Measurements from ENCODE around the gene SLX9. TPM values are rescaled to one million over a fixed set of nuclear protein-coding genes. Genes with fewer than 3 reads are reported as not detected.

Gene SLX9
- total RNA-seq, 1 experiment from 2014 or later: 80.1 TPM

DNA sequence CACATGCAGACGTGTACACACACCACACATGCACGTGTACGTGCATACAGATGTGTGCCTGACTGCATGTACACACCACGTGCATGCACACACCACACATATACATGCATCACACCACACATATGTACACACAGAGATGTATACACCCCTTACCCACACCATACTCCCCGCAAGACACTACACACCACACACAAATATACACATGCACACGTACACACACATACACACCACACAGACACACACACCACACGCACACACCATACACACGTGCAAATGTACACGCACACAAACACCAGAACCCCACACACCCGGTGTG lies 28.8 kb upstream of the SLX9 start:
- BruUV-seq (replicated peaks): no TSS peak
- Histone ChIP-seq H3K4me3 (ENCODE audit: low read length) (no peak overlapping the region), H3F3A (ENCODE audit: low read length, unreplicated experiment) (peaks cover 6% of the 10 kb centered on the region), H3K79me2 (ENCODE audit: low read length) (peaks cover 18% of the 10 kb centered on the region), H3K36me3 (ENCODE audit: low read depth, low read length) (no peaks in the 10 kb centered on the region), H3K9me2 (replicated peaks; ENCODE audit: low read length) (no peaks in the 10 kb centered on the region), H3K27me3 (ENCODE audit: low read length) (no peaks in the 10 kb centered on the region), H2AFZ (ENCODE audit: low read length) (peak overlapping the region; percentile 42; the same call in 1 of the 2 replicates), H4K20me1 (ENCODE audit: low read length) (no peaks in the 10 kb centered on the region), H3K4me2 (ENCODE audit: low read length) (peak overlapping the region; percentile 50), H3K9ac (ENCODE audit: low read length) (peak overlapping the region; percentile 16), H3K27ac (ENCODE audit: low read length) (peak overlapping the region; percentile 76), H3K4me1 (ENCODE audit: insufficient read depth, low read length) (peaks cover 59% of the 10 kb centered on the region), H3K9me3 (ENCODE audit: low read length) (no peaks in the 10 kb centered on the region)
- CTCF ChIA-PET: interaction anchor here (0.6 kb wide), 1 partner anchor 110 kb away, joined by 3 read pairs; no protein-coding TSS in a partner anchor
- intact Hi-C loops (cut with micrococcal nuclease): loop anchor here (1.0 to 5.0 kb wide), 2 partner anchors 34 to 111 kb away; no protein-coding TSS in a partner anchor
- DNase-seq (no peak), ATAC-seq (no peak)
- POLR2A ChIA-PET (ENCODE audit: unreplicated experiment): interaction anchor here (0.5 to 0.6 kb wide), 2 partner anchors 16 to 22 kb away, joined by 4 to 6 read pairs; no protein-coding TSS in a partner anchor
- TF ChIP-seq, protein P1, sequence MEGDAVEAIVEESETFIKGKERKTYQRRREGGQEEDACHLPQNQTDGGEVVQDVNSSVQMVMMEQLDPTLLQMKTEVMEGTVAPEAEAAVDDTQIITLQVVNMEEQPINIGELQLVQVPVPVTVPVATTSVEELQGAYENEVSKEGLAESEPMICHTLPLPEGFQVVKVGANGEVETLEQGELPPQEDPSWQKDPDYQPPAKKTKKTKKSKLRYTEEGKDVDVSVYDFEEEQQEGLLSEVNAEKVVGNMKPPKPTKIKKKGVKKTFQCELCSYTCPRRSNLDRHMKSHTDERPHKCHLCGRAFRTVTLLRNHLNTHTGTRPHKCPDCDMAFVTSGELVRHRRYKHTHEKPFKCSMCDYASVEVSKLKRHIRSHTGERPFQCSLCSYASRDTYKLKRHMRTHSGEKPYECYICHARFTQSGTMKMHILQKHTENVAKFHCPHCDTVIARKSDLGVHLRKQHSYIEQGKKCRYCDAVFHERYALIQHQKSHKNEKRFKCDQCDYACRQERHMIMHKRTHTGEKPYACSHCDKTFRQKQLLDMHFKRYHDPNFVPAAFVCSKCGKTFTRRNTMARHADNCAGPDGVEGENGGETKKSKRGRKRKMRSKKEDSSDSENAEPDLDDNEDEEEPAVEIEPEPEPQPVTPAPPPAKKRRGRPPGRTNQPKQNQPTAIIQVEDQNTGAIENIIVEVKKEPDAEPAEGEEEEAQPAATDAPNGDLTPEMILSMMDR (conservative IDR thresholded peaks at IDR 0.05; ENCODE audit: low read depth, low read length): no peak
- TF ChIP-seq EZH2phosphoT487 (IDR thresholded peaks at IDR 0.05; ENCODE audit: borderline replicate concordance, low read length): no peak
- TF ChIP-seq EZH2 (IDR thresholded peaks at IDR 0.05; ENCODE audit: low read length, unreplicated experiment): no peak

DNA sequence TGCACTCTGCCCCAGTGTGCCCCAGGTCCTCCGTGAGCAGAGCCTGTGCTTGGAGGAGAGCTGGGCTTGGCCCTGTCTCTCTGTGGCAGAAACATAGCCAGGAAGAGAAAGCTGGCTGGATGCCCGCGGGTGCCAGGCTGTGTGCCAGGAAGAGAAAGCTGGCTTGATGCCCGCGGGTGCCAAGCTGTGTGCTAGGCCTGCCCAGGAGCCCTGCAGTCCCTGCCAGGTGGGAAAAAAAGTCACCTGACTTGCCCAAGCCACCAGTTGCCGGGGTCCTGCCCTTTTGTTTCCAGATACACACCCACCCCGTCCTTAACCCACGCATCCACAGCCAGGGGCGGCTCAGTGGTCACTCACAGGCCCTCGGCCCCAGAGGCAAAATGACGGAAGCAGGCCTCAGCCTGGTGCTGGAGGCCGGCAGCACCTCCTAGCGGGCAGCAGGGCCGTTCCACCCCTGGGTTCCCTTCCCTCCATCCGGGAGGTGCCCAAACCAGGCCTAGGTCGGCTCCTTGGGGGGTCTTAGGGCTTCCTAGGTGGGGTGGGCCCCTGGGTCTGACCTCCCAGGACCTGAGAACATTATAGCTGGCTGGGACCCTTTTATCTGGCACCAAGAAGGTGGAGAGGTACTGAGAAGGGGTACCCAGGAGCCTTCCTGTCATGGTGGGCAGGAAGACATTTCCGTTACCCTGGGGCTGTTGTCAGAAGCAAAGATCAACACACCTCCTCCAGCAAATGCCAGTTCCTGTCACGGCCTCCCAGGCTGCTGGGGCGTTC lies 28.3 kb upstream of the SLX9 start:
- DNase-seq (peak; percentile 92), ATAC-seq (peak; percentile 72)
- no peaks in the 10 kb centered on the region for H3K27me3 ChIP-seq (ENCODE audit: low read length)
- H3K4me2 ChIP-seq (ENCODE audit: low read length): peak overlapping the region; percentile 50
- H3F3A ChIP-seq (ENCODE audit: low read length, unreplicated experiment): peaks cover 10% of the 10 kb centered on the region
- intact Hi-C loops (cut with micrococcal nuclease): loop anchor here (1.0 to 5.0 kb wide), 2 partner anchors 34 to 111 kb away; no protein-coding TSS in a partner anchor
- H3K9me3 ChIP-seq (ENCODE audit: low read length): no peaks in the 10 kb centered on the region
- H3K4me3 ChIP-seq (ENCODE audit: low read length): no peak overlapping the region
- H3K9ac ChIP-seq (ENCODE audit: low read length): peak overlapping the region; percentile 16
- peak overlapping the region; percentile 76 for H3K27ac ChIP-seq (ENCODE audit: low read length)
- peaks cover 64% of the 10 kb centered on the region for H3K4me1 ChIP-seq (ENCODE audit: insufficient read depth, low read length)
- POLR2A ChIA-PET (ENCODE audit: unreplicated experiment): interaction anchor here (0.5 to 1.0 kb wide), 3 partner anchors 16 to 38 kb away, joined by 4 to 6 read pairs (median 4); no protein-coding TSS in a partner anchor
- CTCF ChIA-PET: interaction anchor here (0.6 kb wide), 1 partner anchor 110 kb away, joined by 3 read pairs; no protein-coding TSS in a partner anchor
- H3K9me2 ChIP-seq (replicated peaks; ENCODE audit: low read length): no peaks in the 10 kb centered on the region
- no peaks in the 10 kb centered on the region for H3K36me3 ChIP-seq (ENCODE audit: low read depth, low read length)
- TSS peak; percentile 30 for BruUV-seq (replicated peaks)
- TF ChIP-seq, protein P1 (conservative IDR thresholded peaks at IDR 0.05; ENCODE audit: low read depth, low read length): peak; percentile 93
- no peak for TF ChIP-seq EZH2 (IDR thresholded peaks at IDR 0.05; ENCODE audit: low read length, unreplicated experiment)
- peak overlapping the region; percentile 42 for H2AFZ ChIP-seq (ENCODE audit: low read length)
- H4K20me1 ChIP-seq (ENCODE audit: low read length): no peaks in the 10 kb centered on the region
- H3K79me2 ChIP-seq (ENCODE audit: low read length): peaks cover 21% of the 10 kb centered on the region

- CTCF ChIA-PET: no interaction called here
- TF ChIP-seq, protein P1 (conservative IDR thresholded peaks at IDR 0.05; ENCODE audit: low read depth, low read length): no peak
- TF ChIP-seq EZH2 (IDR thresholded peaks at IDR 0.05; ENCODE audit: low read length, unreplicated experiment) (no peak), EZH2phosphoT487 (IDR thresholded peaks at IDR 0.05; ENCODE audit: borderline replicate concordance, low read length) (no peak)
- H3K79me2 ChIP-seq (ENCODE audit: low read length): peaks cover 21% of the 10 kb centered on the region
- H3K27ac ChIP-seq (ENCODE audit: low read length): peak overlapping the region; percentile 76
- H3K4me2 ChIP-seq (ENCODE audit: low read length): peak overlapping the region; percentile 50
- H2AFZ ChIP-seq (ENCODE audit: low read length): peak overlapping the region; percentile 42
- H3K4me3 ChIP-seq (ENCODE audit: low read length): no peak overlapping the region
- DNase-seq (no peak), ATAC-seq (no peak; the same call in 1 of the 2 replicates)
- intact Hi-C loops (cut with micrococcal nuclease): loop anchor here (5.0 kb wide), 1 partner anchor 35 kb away; no protein-coding TSS in a partner anchor
- peaks cover 10% of the 10 kb centered on the region for H3F3A ChIP-seq (ENCODE audit: low read length, unreplicated experiment)
- H4K20me1 ChIP-seq (ENCODE audit: low read length): no peaks in the 10 kb centered on the region
- no peaks in the 10 kb centered on the region for H3K27me3 ChIP-seq (ENCODE audit: low read length)
- H3K36me3 ChIP-seq (ENCODE audit: low read depth, low read length): no peaks in the 10 kb centered on the region
- H3K9me2 ChIP-seq (replicated peaks; ENCODE audit: low read length): no peaks in the 10 kb centered on the region
- BruUV-seq (replicated peaks): no TSS peak
- POLR2A ChIA-PET (ENCODE audit: unreplicated experiment): interaction anchor here (1.0 kb wide), 1 partner anchor 38 kb away, joined by 4 read pairs; no protein-coding TSS in a partner anchor
- H3K9ac ChIP-seq (ENCODE audit: low read length): peak overlapping the region; percentile 16
- no peaks in the 10 kb centered on the region for H3K9me3 ChIP-seq (ENCODE audit: low read length)
- H3K4me1 ChIP-seq (ENCODE audit: insufficient read depth, low read length): peaks cover 70% of the 10 kb centered on the region
Observed at GRCh38 chr21:44912158-44912473, 27.7 kb upstream of the SLX9 start.
